ENCODE measurements around the gene GPC6.

Gene GPC6

GRCh38 chr13:93800342-93800741, 573.7 kb downstream of the GPC6 start:
- H3K27ac ChIP-seq (replicated peaks) = no peak overlapping the region
- no peaks in the 10 kb centered on the region for H3K27me3 ChIP-seq (ENCODE audit: insufficient read depth, poor library complexity, severe bottlenecking)
- DNase-seq (ENCODE audit: low read depth in 1 of 2, low spot score in 1 of 2) = no peak
- TF ChIP-seq GABPA (IDR thresholded peaks at IDR 0.05; ENCODE audit: low read depth) (no peak), SPI1 (IDR thresholded peaks at IDR 0.05; ENCODE audit: borderline replicate concordance, low read depth) (no peak), POLR2AphosphoS5 (IDR thresholded peaks at IDR 0.05; ENCODE audit: low read depth) (no peak), CTCF (IDR thresholded peaks at IDR 0.05; ENCODE audit: insufficient read depth, low read length) (no peak), REST (IDR thresholded peaks at IDR 0.05; ENCODE audit: insufficient replicate concordance, low read depth) (no peak)
- no peak overlapping the region for H3K4me3 ChIP-seq (replicated peaks; ENCODE audit: insufficient read depth, low read length)

- Histone ChIP-seq H3K27me3 (ENCODE audit: insufficient read depth, poor library complexity, severe bottlenecking) (no peaks in the 10 kb centered on the region), H3K27ac (replicated peaks) (no peak overlapping the region), H3K4me3 (replicated peaks; ENCODE audit: insufficient read depth, low read length) (no peak overlapping the region)
- no peak for DNase-seq (ENCODE audit: low read depth in 1 of 2, low spot score in 1 of 2)
- TF ChIP-seq POLR2AphosphoS5 (IDR thresholded peaks at IDR 0.05; ENCODE audit: low read depth) = no peak
- TF ChIP-seq SPI1 (IDR thresholded peaks at IDR 0.05; ENCODE audit: borderline replicate concordance, low read depth) = no peak
- TF ChIP-seq REST (IDR thresholded peaks at IDR 0.05; ENCODE audit: insufficient replicate concordance, low read depth) = no peak
- TF ChIP-seq GABPA (IDR thresholded peaks at IDR 0.05; ENCODE audit: low read depth) = no peak
- TF ChIP-seq CTCF (IDR thresholded peaks at IDR 0.05; ENCODE audit: insufficient read depth, low read length) = no peak
Measured at GRCh38 chr13:93805736-93806135, 579.1 kb downstream of the GPC6 start.

- no peak for DNase-seq (ENCODE audit: low read depth in 1 of 2, low spot score in 1 of 2)
- no peak overlapping the region for H3K27ac ChIP-seq (replicated peaks)
- H3K27me3 ChIP-seq (ENCODE audit: insufficient read depth, poor library complexity, severe bottlenecking) = no peaks in the 10 kb centered on the region
- H3K4me3 ChIP-seq (replicated peaks; ENCODE audit: insufficient read depth, low read length) = no peak overlapping the region
- no peak for TF ChIP-seq CTCF (IDR thresholded peaks at IDR 0.05; ENCODE audit: insufficient read depth, low read length)
- TF ChIP-seq REST (IDR thresholded peaks at IDR 0.05; ENCODE audit: insufficient replicate concordance, low read depth) = no peak
- TF ChIP-seq POLR2AphosphoS5 (IDR thresholded peaks at IDR 0.05; ENCODE audit: low read depth) = no peak
- TF ChIP-seq GABPA (IDR thresholded peaks at IDR 0.05; ENCODE audit: low read depth) = no peak
- TF ChIP-seq SPI1 (IDR thresholded peaks at IDR 0.05; ENCODE audit: borderline replicate concordance, low read depth) = no peak
Measured at GRCh38 chr13:93806861-93807260, 580.3 kb downstream of the GPC6 start.

All from HL-60 (cell line).